BE2C (cell line): ENCODE measurements around the gene CCN6.

Experiments
- DNase-seq: peaks from one replicate; pipeline ENCODE4 v3.0.0-alpha.2; 2020
- H3K27me3 ChIP-seq: fragments of 250-450 bp; sonication (Bioruptor Pico); 2 replicates; pipeline ENCODE4 v1.5.1; 2020; ENCODE audit warnings: mild to moderate bottlenecking
- H3K36me3 ChIP-seq: fragments of 250-450 bp; sonication (Bioruptor Pico); 2 replicates; pipeline ENCODE4 v1.5.1; 2020; ENCODE audit warnings: mild to moderate bottlenecking
- H3K4me1 ChIP-seq: fragments of 250-450 bp; sonication (Bioruptor Pico); 2 replicates; pipeline ENCODE4 v1.5.1; 2020
- H3K4me3 ChIP-seq: 2 replicates; pipeline ENCODE4 v1.5.1; 2011; ENCODE audit warnings: low read depth, low read length
- H3K9me3 ChIP-seq: fragments of 250-450 bp; sonication (Bioruptor Pico); 2 replicates; pipeline ENCODE4 v1.5.1; 2020
- CTCF ChIP-seq: IDR thresholded peaks from 2 replicates; pipeline ENCODE4 v1.5.1; 2012; ENCODE audit warnings: mild to moderate bottlenecking, low read depth, low read length

The CCN6 gene

GRCh38 chr6:112022749-112023148, 31.2 kb upstream of the CCN6 start:
- no peaks in the 10 kb centered on the region for H3K36me3 ChIP-seq
- H3K27me3 ChIP-seq: no peaks in the 10 kb centered on the region
- TF ChIP-seq CTCF: no peak
- H3K4me1 ChIP-seq: no peaks in the 10 kb centered on the region
- no peak overlapping the region for H3K4me3 ChIP-seq
- H3K9me3 ChIP-seq: no peaks in the 10 kb centered on the region
- no peak for DNase-seq

- H3K9me3 ChIP-seq: no peaks in the 10 kb centered on the region
- no peak for TF ChIP-seq CTCF
Measured at GRCh38 chr6:112024464-112024863, 29.4 kb upstream of the CCN6 start.

GRCh38 chr6:112026933-112027332, 27.0 kb upstream of the CCN6 start:
- no peak for DNase-seq
- no peaks in the 10 kb centered on the region for H3K36me3 ChIP-seq
- no peaks in the 10 kb centered on the region for H3K27me3 ChIP-seq
- H3K4me3 ChIP-seq: no peak overlapping the region
- H3K9me3 ChIP-seq: no peaks in the 10 kb centered on the region
- H3K4me1 ChIP-seq: no peaks in the 10 kb centered on the region; the same call in 1 of the 2 replicates
- no peak for TF ChIP-seq CTCF

More at GRCh38 chr6:112024464-112024863, 29.4 kb upstream of the CCN6 start:
- DNase-seq: no peak
- H3K4me3 ChIP-seq: no peak overlapping the region
- H3K4me1 ChIP-seq: no peaks in the 10 kb centered on the region; the same call in 1 of the 2 replicates
- H3K27me3 ChIP-seq: no peaks in the 10 kb centered on the region
- H3K36me3 ChIP-seq: no peaks in the 10 kb centered on the region

GRCh38 chr6:112027942-112028674, 25.8 kb upstream of the CCN6 start:
- DNase-seq: no peak
- no peak for TF ChIP-seq CTCF
- no peaks in the 10 kb centered on the region; the same call in 1 of the 2 replicates for H3K4me1 ChIP-seq
- H3K36me3 ChIP-seq: no peaks in the 10 kb centered on the region
- H3K27me3 ChIP-seq: no peaks in the 10 kb centered on the region
- no peak overlapping the region for H3K4me3 ChIP-seq
- no peaks in the 10 kb centered on the region for H3K9me3 ChIP-seq

GRCh38 chr6:112029045-112029822, 24.7 kb upstream of the CCN6 start:
- peak; percentile 91 for TF ChIP-seq CTCF
- no peaks in the 10 kb centered on the region for H3K27me3 ChIP-seq
- no peak overlapping the region for H3K4me3 ChIP-seq
- H3K36me3 ChIP-seq: no peaks in the 10 kb centered on the region
- DNase-seq: peak; percentile 84
- no peaks in the 10 kb centered on the region for H3K9me3 ChIP-seq
- no peaks in the 10 kb centered on the region; the same call in 1 of the 2 replicates for H3K4me1 ChIP-seq
